Natural killer cell (primary cell): Measurements from ENCODE around the gene GALNT2. TPM values are rescaled to one million over a fixed set of nuclear protein-coding genes. Genes with fewer than 3 reads are reported as not detected.
A peak's percentile ranks its signal among the peaks of the same experiment; 100 is the strongest.

Experiments
- ATAC-seq, 3 donors: fragments of 150-1000 bp in 2 of 3; fragments of 200-7000 bp in 1 of 3; cut with Tn5 transposase; 1 replicate in 1 of 3; 2 replicates in 2 of 3; pipeline ENCODE4 v1.10.0; 2021; ENCODE audit warnings: mild to moderate bottlenecking in 2 of 3, moderate library complexity in 2 of 3
- DNase-seq, 2 donors: peaks; one replicate each; pipeline versions ENCODE4 v3.0.0 to v3.0.0-alpha.2; 2013 to 2021; ENCODE audit warnings: mixed read lengths in 1 of 2
- H3K27ac ChIP-seq: one replicate; pipeline ENCODE4 v1.5.1; 2013; ENCODE audit warnings: mild to moderate bottlenecking, low read length
- H3K27me3 ChIP-seq: one replicate; pipeline ENCODE4 v1.6.1; 2013; ENCODE audit warnings: low read length; ENCODE audit not compliant: control insufficient read depth, insufficient read depth
- H3K36me3 ChIP-seq: one replicate; pipeline ENCODE4 v1.6.1; 2013; ENCODE audit warnings: low read length; ENCODE audit not compliant: control insufficient read depth, insufficient read depth
- H3K4me1 ChIP-seq: one replicate; pipeline ENCODE4 v1.6.1; 2013; ENCODE audit warnings: low read length; ENCODE audit not compliant: control insufficient read depth, insufficient read depth
- H3K4me3 ChIP-seq: one replicate; pipeline ENCODE4 v1.5.1; 2013; ENCODE audit warnings: low read length
- H3K9me3 ChIP-seq: one replicate; pipeline ENCODE4 v1.6.1; 2013; ENCODE audit warnings: low read length; ENCODE audit not compliant: control insufficient read depth, insufficient read depth
- H3K27ac Mint-ChIP-seq, 2 donors: one replicate each; pipeline ENCODE4 v1.8.0; 2022; ENCODE audit warnings: mild to moderate bottlenecking in 2 of 2, mixed read lengths in 2 of 2, moderate library complexity in 1 of 2
- H3K27me3 Mint-ChIP-seq, 2 donors: one replicate each; pipeline ENCODE4 v1.8.0; 2022; ENCODE audit warnings: low read depth in 2 of 2, mixed read lengths in 2 of 2
- H3K36me3 Mint-ChIP-seq: one replicate; pipeline ENCODE4 v1.8.0; 2022; ENCODE audit warnings: mixed read lengths
- H3K4me1 Mint-ChIP-seq, 2 donors: one replicate each; pipeline ENCODE4 v1.8.0; 2022; ENCODE audit warnings: mixed read lengths in 2 of 2
- H3K4me3 Mint-ChIP-seq: one replicate; pipeline ENCODE4 v1.8.0; 2022; ENCODE audit warnings: mild to moderate bottlenecking, moderate library complexity, mixed read lengths
- H3K9me3 Mint-ChIP-seq, 2 donors: one replicate each; pipeline ENCODE4 v1.8.0; 2022; ENCODE audit warnings: mixed read lengths in 2 of 2
- CTCF ChIP-seq: fragments of 200-600 bp; IDR thresholded peaks from one replicate; pipeline ENCODE4 v1.8.0; 2022; ENCODE audit warnings: antibody characterized with exemption
- WGBS: methylation state at CpG from one replicate; pipeline ENCODE4 v1.1.7; 2013; ENCODE audit warnings: missing lambda C conversion rate; ENCODE audit not compliant: insufficient coverage; 5-methylcytosine and 5-hydroxymethylcytosine counted together
- intact Hi-C: fragments of 100-400 bp; cut with micrococcal nuclease; formaldehyde crosslinking; loops from one replicate; pipeline ENCODE4 v1.14.2; 2022
- total RNA-seq, 4 donors: library from RNA; stranded (reverse); fragments of 120-200 nt in 1 of 4; gene quantifications; one replicate each; pipeline versions ENCODE4 v1.2.3 to v1.2.4, GENCODE V29; 2013 to 2022

GALNT2 gene
- total RNA-seq, 3 donors from 2014 or later (not counting 1 experiment from before 2014, with no cell fraction given), result 31.2 to 53.6 (median 47.3) TPM

GRCh38 chr1:230248889-230249270, 181.8 kb downstream of the GALNT2 start:
- Mint-ChIP-seq H3K27ac (peak overlapping the region in 1 of 2 donors; percentile 49), H3K4me1 (peaks cover 22 to 24% of the 10 kb centered on the region in 2 donors), H3K9me3 (no peaks in the 10 kb centered on the region), H3K27me3 (no peaks in the 10 kb centered on the region), H3K36me3 (peaks cover 13% of the 10 kb centered on the region), H3K4me3 (no peak overlapping the region)
- 81% methylated on average over 6 of the region's 7 CpGs for WGBS
- H3K27ac ChIP-seq, result no peak overlapping the region
- no peak overlapping the region for H3K4me3 ChIP-seq
- H3K36me3 ChIP-seq, result peaks cover 23% of the 10 kb centered on the region
- DNase-seq (no peak), ATAC-seq (no peak)
- TF ChIP-seq CTCF, result no peak
- intact Hi-C loops, result no loop called here
- H3K27me3 ChIP-seq, result no peaks in the 10 kb centered on the region
- H3K9me3 ChIP-seq, result no peaks in the 10 kb centered on the region
- no peaks in the 10 kb centered on the region for H3K4me1 ChIP-seq

GRCh38 chr1:230249695-230250480, 182.8 kb downstream of the GALNT2 start:
- H3K4me3 ChIP-seq, result no peak overlapping the region
- H3K27me3 ChIP-seq, result no peaks in the 10 kb centered on the region
- no peak for TF ChIP-seq CTCF
- DNase-seq, result no peak
- peaks cover 22% of the 10 kb centered on the region for H3K36me3 ChIP-seq
- Mint-ChIP-seq H3K9me3 (no peaks in the 10 kb centered on the region), H3K27ac (peak overlapping the region in 1 of 2 donors; percentile 49), H3K4me1 (peaks cover 22 to 24% of the 10 kb centered on the region in 2 donors), H3K4me3 (no peak overlapping the region), H3K36me3 (peaks cover 18% of the 10 kb centered on the region), H3K27me3 (no peaks in the 10 kb centered on the region)
- ATAC-seq, result no peak
- no peaks in the 10 kb centered on the region for H3K9me3 ChIP-seq
- no peak overlapping the region for H3K27ac ChIP-seq
- intact Hi-C loops, result no loop called here
- H3K4me1 ChIP-seq, result no peaks in the 10 kb centered on the region
- 98% methylated on average over 10 of the region's 11 CpGs for WGBS

GRCh38 chr1:230250666-230251065, 183.6 kb downstream of the GALNT2 start:
- WGBS, result 94% methylated on average over 7 of the region's 8 CpGs

More at GRCh38 chr1:230250666-230251065, 183.6 kb downstream of the GALNT2 start:
- H3K4me1 Mint-ChIP-seq, result peaks cover 21 to 24% of the 10 kb centered on the region in 2 donors
- TF ChIP-seq CTCF, result no peak
- no peaks in the 10 kb centered on the region for H3K9me3 Mint-ChIP-seq
- Histone ChIP-seq H3K36me3 (peaks cover 25% of the 10 kb centered on the region), H3K9me3 (no peaks in the 10 kb centered on the region), H3K4me1 (no peaks in the 10 kb centered on the region), H3K27ac (no peak overlapping the region), H3K27me3 (no peaks in the 10 kb centered on the region), H3K4me3 (no peak overlapping the region)
- no peaks in the 10 kb centered on the region for H3K27me3 Mint-ChIP-seq
- no peak overlapping the region for H3K27ac Mint-ChIP-seq
- H3K4me3 Mint-ChIP-seq, result no peak overlapping the region
- H3K36me3 Mint-ChIP-seq, result peaks cover 25% of the 10 kb centered on the region
- intact Hi-C loops, result no loop called here
- DNase-seq (no peak), ATAC-seq (no peak)
